ENCODE measurements around the gene DSCAML1. TPM values are rescaled to one million over a fixed set of nuclear protein-coding genes. Genes with fewer than 3 reads are reported as not detected.

Gene DSCAML1
- total and polyA plus RNA-seq, 12 donors: 0.16 to 1.5 (median 0.57) TPM

- intact Hi-C loops (cut with DNase I): no loop called here
- no peak overlapping the region for H3K27ac ChIP-seq
- H3K36me3 ChIP-seq: no peaks in the 10 kb centered on the region
- no peaks in the 10 kb centered on the region for H3K27me3 ChIP-seq
- ATAC-seq (no peak), DNase-seq (no peak)
- H3K9me3 ChIP-seq: no peaks in the 10 kb centered on the region
- H3K4me1 ChIP-seq: peaks cover 0 to 11% (median 0%) of the 10 kb centered on the region in 9 donors
- H3K4me3 ChIP-seq: no peak overlapping the region
- 84 to 89% methylated on average over 2 of the region's 2 CpGs for WGBS, 2 donors
- no peak for TF ChIP-seq CTCF (IDR thresholded peaks at IDR 0.05)
Measured at GRCh38 chr11:117638911-117639543, 158.0 kb downstream of the DSCAML1 start.

- no peaks in the 10 kb centered on the region for H3K36me3 ChIP-seq
- DNase-seq (no peak), ATAC-seq (no peak)
- no peaks in the 10 kb centered on the region for H3K27me3 ChIP-seq
- no peak overlapping the region for H3K27ac ChIP-seq
- TF ChIP-seq CTCF (IDR thresholded peaks at IDR 0.05): no peak
- H3K9me3 ChIP-seq: no peaks in the 10 kb centered on the region
- WGBS, 2 donors: 85 to 87% methylated on average over 21 of the region's 21 CpGs
- peaks cover 0 to 15% (median 0%) of the 10 kb centered on the region in 9 donors for H3K4me1 ChIP-seq
- intact Hi-C loops (cut with DNase I): no loop called here
- H3K4me3 ChIP-seq: no peak overlapping the region
Measured at GRCh38 chr11:117634756-117635603, 162.0 kb downstream of the DSCAML1 start.

- 83 to 86% methylated on average over 12 of the region's 12 CpGs for WGBS, 2 donors
- H3K9me3 ChIP-seq: no peaks in the 10 kb centered on the region
- H3K36me3 ChIP-seq: no peaks in the 10 kb centered on the region
- ATAC-seq: peak in 5 of 8 donors; percentile 11 to 44 (median 26)
- H3K4me1 ChIP-seq: peaks cover 0 to 15% (median 0%) of the 10 kb centered on the region in 9 donors
- DNase-seq: no peak
- no peak overlapping the region for H3K27ac ChIP-seq
- no peaks in the 10 kb centered on the region for H3K27me3 ChIP-seq
- no peak overlapping the region for H3K4me3 ChIP-seq
- no peak for TF ChIP-seq CTCF (IDR thresholded peaks at IDR 0.05)
- intact Hi-C loops (cut with DNase I): no loop called here
Measured at GRCh38 chr11:117633976-117634755, 162.8 kb downstream of the DSCAML1 start.

- H3K27ac ChIP-seq: no peak overlapping the region
- H3K4me3 ChIP-seq: no peak overlapping the region
- intact Hi-C loops (cut with DNase I): no loop called here
- ATAC-seq (peak in 6 of 8 donors; percentile 9 to 58 (median 52)), DNase-seq (no peak)
- no peak for TF ChIP-seq CTCF (IDR thresholded peaks at IDR 0.05)
- H3K9me3 ChIP-seq: no peaks in the 10 kb centered on the region
- 51 to 69% methylated on average over 9 of the region's 9 CpGs for WGBS, 2 donors
- no peaks in the 10 kb centered on the region for H3K27me3 ChIP-seq
- no peaks in the 10 kb centered on the region for H3K36me3 ChIP-seq
- peaks cover 0 to 15% (median 0%) of the 10 kb centered on the region in 9 donors for H3K4me1 ChIP-seq
Measured at GRCh38 chr11:117633186-117633754, 163.7 kb downstream of the DSCAML1 start.

Data from heart right ventricle (tissue), 16 donors.